HCT116 (cell line): Measurements from ENCODE around the gene LYVE1.

ENCODE experiments used
- CEBPB ChIP-seq: IDR thresholded peaks from 2 replicates; pipeline ENCODE4 v1.6.1; 2012; ENCODE audit warnings: low read depth
- CTCF ChIP-seq, 3 experiments: fragments of 200-600 bp in 1 of 3; sonication (generic) in 1 of 3; IDR thresholded peaks in 2 of 3; conservative IDR thresholded peaks in 1 of 3; 2 replicates each; pipeline ENCODE4 v1.5.1; 2012 to 2017; ENCODE audit warnings: low read depth in 2 of 3, low read length in 2 of 3, antibody characterized with exemption in 1 of 3, borderline replicate concordance in 1 of 3, control low read depth in 1 of 3, mild to moderate bottlenecking in 1 of 3, mixed read lengths in 1 of 3, mixed run types in 1 of 3, moderate library complexity in 1 of 3; ENCODE audit not compliant: insufficient read depth in 1 of 3
- EZH2 ChIP-seq: fragments of 200-600 bp; sonication (generic); IDR thresholded peaks from 2 replicates; pipeline ENCODE4 v1.6.1; 2017; ENCODE audit warnings: antibody characterized with exemption, mixed run types
- POLR2A ChIP-seq: IDR thresholded peaks from 2 replicates; pipeline ENCODE4 v1.7.0; 2011; ENCODE audit warnings: borderline replicate concordance; ENCODE audit not compliant: insufficient read depth, insufficient read length; ENCODE audit errors: extremely low read depth

GRCh38 chr11:10599388-10600175 is 31.1 kb upstream of the LYVE1 start:
- TF ChIP-seq CTCF (IDR thresholded peaks at IDR 0.05 in 2 of 3, conservative IDR thresholded peaks at IDR 0.05 in 1 of 3; ENCODE audit: borderline replicate concordance in 1 of 3, insufficient read depth in 1 of 3, low read depth in 2 of 3, low read length in 2 of 3) (no peak), EZH2 (no peak), POLR2A (no peak), CEBPB (no peak)
